OCI-LY1 (cell line): ENCODE results near the gene CRY2.

Source experiments
- H2AFZ ChIP-seq: fragments of 200-600 bp; sonication (generic), shearing (Covaris generic); 2 replicates; pipeline ENCODE4 v1.6.0; 2014; ENCODE audit warnings: antibody characterized with exemption, mild to moderate bottlenecking, low read length
- H3F3A ChIP-seq: fragments of 200-600 bp; sonication (generic), shearing (Covaris generic); 2 replicates; pipeline ENCODE4 v1.6.0; 2014; ENCODE audit warnings: mild to moderate bottlenecking, antibody characterized with exemption, low read length, moderate library complexity; ENCODE audit not compliant: insufficient read depth
- H3K27ac ChIP-seq: fragments of 200-600 bp; sonication (generic); 2 replicates; pipeline ENCODE4 v1.5.1; 2014; ENCODE audit warnings: low read length, mixed run types, mild to moderate bottlenecking, low read depth; ENCODE audit not compliant: poor library complexity, severe bottlenecking
- H3K27me3 ChIP-seq: fragments of 200-600 bp; sonication (generic); 2 replicates; pipeline ENCODE4 v1.6.0; 2014; ENCODE audit warnings: antibody characterized with exemption, mild to moderate bottlenecking, low read length, moderate library complexity; ENCODE audit not compliant: insufficient read depth
- H3K36me3 ChIP-seq: fragments of 200-600 bp; sonication (generic); 2 replicates; pipeline ENCODE4 v1.6.1; 2014; ENCODE audit warnings: mild to moderate bottlenecking, antibody characterized with exemption, low read length, moderate library complexity, mixed read lengths; ENCODE audit not compliant: insufficient read depth
- H3K4me1 ChIP-seq: fragments of 200-600 bp; sonication (generic); 2 replicates; pipeline ENCODE4 v1.5.1; 2014; ENCODE audit warnings: mild to moderate bottlenecking, low read length, moderate library complexity; ENCODE audit not compliant: insufficient read depth, severe bottlenecking
- H3K4me2 ChIP-seq: fragments of 200-600 bp; sonication (generic), shearing (Covaris generic); 2 replicates; pipeline ENCODE4 v1.6.1; 2014; ENCODE audit warnings: low read length
- H3K4me3 ChIP-seq: fragments of 200-600 bp; sonication (generic); 2 replicates; pipeline ENCODE4 v1.5.1; 2014; ENCODE audit warnings: low read length, low read depth, mild to moderate bottlenecking, mixed read lengths; ENCODE audit not compliant: poor library complexity, severe bottlenecking
- H3K79me2 ChIP-seq: fragments of 200-600 bp; shearing (Covaris generic); 2 replicates; pipeline ENCODE4 v1.6.1; 2016; ENCODE audit warnings: mixed run types, low read length, mixed read lengths; ENCODE audit not compliant: insufficient read depth
- H3K9ac ChIP-seq: fragments of 200-600 bp; sonication (generic), shearing (Covaris generic); 2 replicates; pipeline ENCODE4 v1.6.1; 2014; ENCODE audit warnings: mild to moderate bottlenecking, low read length, mixed read lengths
- H3K9me2 ChIP-seq: fragments of 200-600 bp; sonication (generic), shearing (Covaris generic); 2 replicates; pipeline ENCODE4 v1.6.1; 2014; ENCODE audit warnings: low read depth, mild to moderate bottlenecking, low read length, mixed read lengths
- H3K9me3 ChIP-seq: fragments of 200-600 bp; shearing (Covaris generic); 2 replicates; pipeline ENCODE4 v1.6.1; 2014; ENCODE audit warnings: low read length, mixed read lengths
- H4K20me1 ChIP-seq: fragments of 200-600 bp; sonication (generic), shearing (Covaris generic); 2 replicates; pipeline ENCODE4 v1.6.0; 2016; ENCODE audit warnings: mild to moderate bottlenecking, low read length; ENCODE audit not compliant: insufficient read depth
- CTCF ChIP-seq: fragments of 200-600 bp; sonication (generic), shearing (Covaris generic); IDR thresholded peaks from 2 replicates; pipeline ENCODE4 v1.5.1; 2017; ENCODE audit warnings: mild to moderate bottlenecking, antibody characterized with exemption, low read length, moderate library complexity, mixed read lengths
- EZH2 ChIP-seq: fragments of 200-600 bp; sonication (generic), shearing (Covaris generic); IDR thresholded peaks from 2 replicates; pipeline ENCODE4 v1.8.0; 2017; ENCODE audit warnings: borderline replicate concordance, mixed run types, mild to moderate bottlenecking, antibody characterized with exemption, low read length, moderate library complexity, mixed read lengths

Gene CRY2

GRCh38 chr11:45906965-45907611 is 59.8 kb downstream of the CRY2 start, which contains the start of gene FREY1:
Gene FREY1 (minus strand): TSS chr11:45907271. CDS start chr11:45907245, 26 bp downstream.
- TF ChIP-seq EZH2: no peak
- TF ChIP-seq CTCF: no peak
- Histone ChIP-seq H4K20me1 (no peaks in the 10 kb centered on the region), H3K27me3 (peaks cover 4% of the 10 kb centered on the region; the same call in 1 of the 2 replicates), H3K9ac (no peak within 1 kb of the TSS), H3K27ac (no peak within 1 kb of the TSS), H3K4me1 (peaks cover 8% of the 10 kb centered on the region), H3K4me3 (no peak within 1 kb of the TSS), H3F3A (no peaks in the 10 kb centered on the region), H2AFZ (no peak within 1 kb of the TSS), H3K79me2 (no peaks in the 10 kb centered on the region), H3K4me2 (no peak within 1 kb of the TSS), H3K9me2 (no peaks in the 10 kb centered on the region), H3K36me3 (peaks cover 22% of the 10 kb centered on the region), H3K9me3 (no peaks in the 10 kb centered on the region)

- no peaks in the 10 kb centered on the region for H3K9me2 ChIP-seq
- H3K4me3 ChIP-seq: no peak overlapping the region
- H3K27ac ChIP-seq: no peak overlapping the region
- TF ChIP-seq CTCF (no peak), EZH2 (no peak)
- H3K36me3 ChIP-seq: peaks cover 23% of the 10 kb centered on the region
- H4K20me1 ChIP-seq: no peaks in the 10 kb centered on the region
- H3F3A ChIP-seq: no peaks in the 10 kb centered on the region
- H2AFZ ChIP-seq: no peak overlapping the region
- H3K9me3 ChIP-seq: no peaks in the 10 kb centered on the region
- H3K9ac ChIP-seq: no peak overlapping the region
- H3K4me1 ChIP-seq: peaks cover 2% of the 10 kb centered on the region
- H3K79me2 ChIP-seq: no peaks in the 10 kb centered on the region
- H3K4me2 ChIP-seq: no peak overlapping the region
- peaks cover 4% of the 10 kb centered on the region; the same call in 1 of the 2 replicates for H3K27me3 ChIP-seq
Observed at GRCh38 chr11:45907911-45908370, 60.7 kb downstream of the CRY2 start.

- Histone ChIP-seq H3K4me3 (no peak overlapping the region), H3K9me2 (no peaks in the 10 kb centered on the region), H3K9ac (no peak overlapping the region), H3K4me1 (no peaks in the 10 kb centered on the region), H3K36me3 (peaks cover 42% of the 10 kb centered on the region), H2AFZ (no peak overlapping the region), H3K79me2 (no peaks in the 10 kb centered on the region), H4K20me1 (no peaks in the 10 kb centered on the region), H3K9me3 (no peaks in the 10 kb centered on the region), H3K27me3 (no peaks in the 10 kb centered on the region), H3F3A (no peaks in the 10 kb centered on the region), H3K27ac (no peak overlapping the region), H3K4me2 (no peak overlapping the region)
- no peak for TF ChIP-seq CTCF
- TF ChIP-seq EZH2: no peak
Observed at GRCh38 chr11:45909594-45910475, 62.6 kb downstream of the CRY2 start.
